Panc1 (cell line): Measurements from ENCODE around the gene PLCB1. TPM values are rescaled to one million over a fixed set of nuclear protein-coding genes. Genes with fewer than 3 reads are reported as not detected.

Experiments
- ATAC-seq: fragments of 200-7000 bp; cut with Tn5 transposase; 2 replicates; pipeline ENCODE4 v1.9.1; 2020; ENCODE audit warnings: mild to moderate bottlenecking, moderate library complexity
- BruUV-seq: library from RNA; stranded (reverse); fragments of 400-500 nt; replicated peaks from 2 replicates; lab custom pipeline; 2021; lab: Mats Ljungman, UMichigan
- CTCF ChIA-PET: fragments of 300-600 bp; sonication (Branson Sonifier 250); formaldehyde crosslinking; loops from one replicate; lab custom pipeline; 2022; ENCODE audit warnings: antibody characterized with exemption; lab: Charles Lee
- POLR2A ChIA-PET: fragments of 300-600 bp; sonication (Branson Sonifier 250); formaldehyde crosslinking; loops from one replicate; lab custom pipeline; 2022; ENCODE audit warnings: antibody characterized with exemption; lab: Charles Lee
- DNase-seq: peaks from one replicate; pipeline ENCODE4 v3.0.0-alpha.2; 2010; ENCODE audit warnings: low read depth, low spot score
- H3K27ac ChIP-seq: 2 replicates; pipeline ENCODE4 v1.5.1; 2011; ENCODE audit warnings: mild to moderate bottlenecking, low read length, inconsistent platforms
- H3K27me3 ChIP-seq: fragments of 200-500 bp; sonication (Bioruptor generic); 2 replicates; pipeline ENCODE4 v1.6.0; 2014; ENCODE audit warnings: low read length, inconsistent platforms; ENCODE audit not compliant: control insufficient read depth, insufficient read depth
- H3K36me3 ChIP-seq: fragments of 200-500 bp; sonication (Bioruptor generic); 2 replicates; pipeline ENCODE4 v1.5.1; 2014; ENCODE audit warnings: inconsistent platforms, mild to moderate bottlenecking, low read length, moderate library complexity; ENCODE audit not compliant: control insufficient read depth, insufficient read depth
- H3K4me1 ChIP-seq: 2 replicates; pipeline ENCODE4 v1.5.1; 2011; ENCODE audit warnings: inconsistent platforms, mild to moderate bottlenecking, low read length, moderate library complexity; ENCODE audit not compliant: control insufficient read depth, insufficient read depth
- H3K4me3 ChIP-seq, 2 experiments: 2 replicates each; pipeline ENCODE4 v1.5.1; 2011 to 2012; ENCODE audit warnings: low read depth in 2 of 2, low read length in 2 of 2, mild to moderate bottlenecking in 2 of 2, inconsistent platforms in 1 of 2, moderate library complexity in 1 of 2
- H3K9me3 ChIP-seq: fragments of 200-500 bp; sonication (Bioruptor generic); 2 replicates; pipeline ENCODE4 v1.5.1; 2014; ENCODE audit warnings: low read depth, mild to moderate bottlenecking, inconsistent platforms, low read length, moderate library complexity; ENCODE audit not compliant: control insufficient read depth, insufficient read depth
- POLR2AphosphoS5 ChIP-seq: IDR thresholded peaks from 2 replicates; pipeline ENCODE4 v1.6.1; 2012; ENCODE audit warnings: mild to moderate bottlenecking, low read depth, low read length, moderate library complexity
- SIN3A ChIP-seq: IDR thresholded peaks from 2 replicates; pipeline ENCODE4 v1.6.1; 2012; ENCODE audit warnings: low read depth, mild to moderate bottlenecking, low read length, moderate library complexity, borderline replicate concordance; ENCODE audit not compliant: insufficient read depth
- TCF7L2 ChIP-seq: IDR thresholded peaks from 2 replicates; pipeline ENCODE4 v1.6.1; 2011; ENCODE audit warnings: mild to moderate bottlenecking, low read depth, low read length, inconsistent platforms
- in situ Hi-C: cut with HindIII; loops from 2 replicates; pipeline ENCODE4 v1.10.0; 2016; ENCODE audit warnings: low sequenced_read_pairs, low pct_unique_long_range_greater_than_20kb
- intact Hi-C: fragments of 100-400 bp; cut with micrococcal nuclease; formaldehyde crosslinking; loops from one replicate; pipeline ENCODE4 v1.10.0; 2022; ENCODE audit not compliant: unreplicated experiment
- total RNA-seq: library from RNA; stranded (reverse); gene quantifications from one replicate; pipeline ENCODE4 v1.2.1, GENCODE V29; 2021; ENCODE audit not compliant: unreplicated experiment
- TF ChIP-seq, protein P1 (sequence below), 2 experiments: IDR thresholded peaks; 2 replicates each; pipeline ENCODE4 v1.6.1; 2011 to 2012; ENCODE audit warnings: low read depth in 2 of 2, control low read depth in 1 of 2, low read length in 1 of 2, mild to moderate bottlenecking in 1 of 2, moderate library complexity in 1 of 2; ENCODE audit not compliant: insufficient read depth in 1 of 2
- TF ChIP-seq, protein P2 (sequence below): fragments of 450-650 bp; IDR thresholded peaks from 2 replicates; pipeline ENCODE4 v1.5.1; 2017; ENCODE audit warnings: mild to moderate bottlenecking

The PLCB1 gene
- total RNA-seq, 1 experiment from 2014 or later, result 0.59 TPM

- in situ Hi-C loops (no loop called here), intact Hi-C loops (no loop called here)
- Histone ChIP-seq H3K4me1 (no peaks in the 10 kb centered on the region), H3K27me3 (no peaks in the 10 kb centered on the region), H3K4me3 (no peak overlapping the region), H3K27ac (no peak overlapping the region), H3K9me3 (no peaks in the 10 kb centered on the region), H3K36me3 (no peaks in the 10 kb centered on the region)
- no peak for TF ChIP-seq TCF7L2
- TF ChIP-seq POLR2AphosphoS5, result no peak
- no peak for TF ChIP-seq SIN3A
- TF ChIP-seq, protein P1, sequence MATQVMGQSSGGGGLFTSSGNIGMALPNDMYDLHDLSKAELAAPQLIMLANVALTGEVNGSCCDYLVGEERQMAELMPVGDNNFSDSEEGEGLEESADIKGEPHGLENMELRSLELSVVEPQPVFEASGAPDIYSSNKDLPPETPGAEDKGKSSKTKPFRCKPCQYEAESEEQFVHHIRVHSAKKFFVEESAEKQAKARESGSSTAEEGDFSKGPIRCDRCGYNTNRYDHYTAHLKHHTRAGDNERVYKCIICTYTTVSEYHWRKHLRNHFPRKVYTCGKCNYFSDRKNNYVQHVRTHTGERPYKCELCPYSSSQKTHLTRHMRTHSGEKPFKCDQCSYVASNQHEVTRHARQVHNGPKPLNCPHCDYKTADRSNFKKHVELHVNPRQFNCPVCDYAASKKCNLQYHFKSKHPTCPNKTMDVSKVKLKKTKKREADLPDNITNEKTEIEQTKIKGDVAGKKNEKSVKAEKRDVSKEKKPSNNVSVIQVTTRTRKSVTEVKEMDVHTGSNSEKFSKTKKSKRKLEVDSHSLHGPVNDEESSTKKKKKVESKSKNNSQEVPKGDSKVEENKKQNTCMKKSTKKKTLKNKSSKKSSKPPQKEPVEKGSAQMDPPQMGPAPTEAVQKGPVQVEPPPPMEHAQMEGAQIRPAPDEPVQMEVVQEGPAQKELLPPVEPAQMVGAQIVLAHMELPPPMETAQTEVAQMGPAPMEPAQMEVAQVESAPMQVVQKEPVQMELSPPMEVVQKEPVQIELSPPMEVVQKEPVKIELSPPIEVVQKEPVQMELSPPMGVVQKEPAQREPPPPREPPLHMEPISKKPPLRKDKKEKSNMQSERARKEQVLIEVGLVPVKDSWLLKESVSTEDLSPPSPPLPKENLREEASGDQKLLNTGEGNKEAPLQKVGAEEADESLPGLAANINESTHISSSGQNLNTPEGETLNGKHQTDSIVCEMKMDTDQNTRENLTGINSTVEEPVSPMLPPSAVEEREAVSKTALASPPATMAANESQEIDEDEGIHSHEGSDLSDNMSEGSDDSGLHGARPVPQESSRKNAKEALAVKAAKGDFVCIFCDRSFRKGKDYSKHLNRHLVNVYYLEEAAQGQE (IDR thresholded peaks at IDR 0.05; ENCODE audit: insufficient read depth in 1 of 2, low read depth in 2 of 2, low read length in 1 of 2), result no peak
- TF ChIP-seq, protein P2, sequence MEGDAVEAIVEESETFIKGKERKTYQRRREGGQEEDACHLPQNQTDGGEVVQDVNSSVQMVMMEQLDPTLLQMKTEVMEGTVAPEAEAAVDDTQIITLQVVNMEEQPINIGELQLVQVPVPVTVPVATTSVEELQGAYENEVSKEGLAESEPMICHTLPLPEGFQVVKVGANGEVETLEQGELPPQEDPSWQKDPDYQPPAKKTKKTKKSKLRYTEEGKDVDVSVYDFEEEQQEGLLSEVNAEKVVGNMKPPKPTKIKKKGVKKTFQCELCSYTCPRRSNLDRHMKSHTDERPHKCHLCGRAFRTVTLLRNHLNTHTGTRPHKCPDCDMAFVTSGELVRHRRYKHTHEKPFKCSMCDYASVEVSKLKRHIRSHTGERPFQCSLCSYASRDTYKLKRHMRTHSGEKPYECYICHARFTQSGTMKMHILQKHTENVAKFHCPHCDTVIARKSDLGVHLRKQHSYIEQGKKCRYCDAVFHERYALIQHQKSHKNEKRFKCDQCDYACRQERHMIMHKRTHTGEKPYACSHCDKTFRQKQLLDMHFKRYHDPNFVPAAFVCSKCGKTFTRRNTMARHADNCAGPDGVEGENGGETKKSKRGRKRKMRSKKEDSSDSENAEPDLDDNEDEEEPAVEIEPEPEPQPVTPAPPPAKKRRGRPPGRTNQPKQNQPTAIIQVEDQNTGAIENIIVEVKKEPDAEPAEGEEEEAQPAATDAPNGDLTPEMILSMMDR, result no peak
- no TSS peak for BruUV-seq
- DNase-seq (no peak), ATAC-seq (no peak)
- POLR2A ChIA-PET, result no interaction called here
- CTCF ChIA-PET, result no interaction called here
Measured at GRCh38 chr20:8844179-8844578, 712.1 kb downstream of the PLCB1 start.

DNA sequence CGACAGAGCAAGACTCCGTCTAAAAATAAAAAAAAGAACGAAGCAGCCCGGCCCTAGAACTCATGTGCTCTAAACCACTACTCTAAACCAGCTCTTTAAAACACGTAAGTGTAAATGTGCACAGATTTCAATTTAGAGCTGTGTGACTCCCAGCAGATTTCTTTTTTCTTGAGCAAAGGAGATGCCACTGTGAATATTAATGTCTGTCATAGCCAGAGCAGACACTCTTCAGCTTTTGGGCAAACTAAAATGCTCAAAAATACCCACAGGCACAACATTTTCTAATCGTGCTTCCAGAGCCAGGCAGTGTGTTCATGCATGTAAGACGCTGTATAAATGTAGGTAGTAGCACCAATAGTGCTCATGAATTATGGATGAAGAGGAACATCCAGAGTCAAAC, 717.9 kb downstream of the PLCB1 start:
- Histone ChIP-seq H3K27me3 (no peaks in the 10 kb centered on the region), H3K27ac (no peak overlapping the region), H3K9me3 (no peaks in the 10 kb centered on the region), H3K4me1 (no peaks in the 10 kb centered on the region), H3K4me3 (no peak overlapping the region), H3K36me3 (no peaks in the 10 kb centered on the region)
- ATAC-seq, result no peak
- in situ Hi-C loops (no loop called here), intact Hi-C loops (no loop called here)
- ChIA-PET POLR2A (no interaction called here), CTCF (no interaction called here)
- no peak for DNase-seq
- TF ChIP-seq POLR2AphosphoS5 (no peak), TCF7L2 (no peak), SIN3A (no peak)
- TF ChIP-seq, protein P2, result no peak
- TF ChIP-seq, protein P1 (IDR thresholded peaks at IDR 0.05; ENCODE audit: insufficient read depth in 1 of 2, low read depth in 2 of 2, low read length in 1 of 2), result no peak
- BruUV-seq, result no TSS peak
